H9 (cell line): Measurements from ENCODE around the gene MTFR2. TPM values are rescaled to one million over a fixed set of nuclear protein-coding genes. Genes with fewer than 3 reads are reported as not detected.

Source experiments
- DNase-seq: peaks from one replicate; pipeline ENCODE4 v3.0.0-alpha.2; 2017
- H2AFZ ChIP-seq: one replicate; pipeline ENCODE4 v1.6.1; 2013; ENCODE audit warnings: mild to moderate bottlenecking, low read length, control low read depth, moderate library complexity
- H2AK5ac ChIP-seq: 2 replicates; pipeline ENCODE4 v1.6.1; 2013; ENCODE audit warnings: low read length, control low read depth, mixed read lengths; ENCODE audit not compliant: insufficient read length
- H2BK120ac ChIP-seq: one replicate; pipeline ENCODE4 v1.6.1; 2013; ENCODE audit warnings: low read depth, mild to moderate bottlenecking, low read length, control low read depth, inconsistent platforms; ENCODE audit not compliant: poor library complexity, severe bottlenecking
- H2BK12ac ChIP-seq: 2 replicates; pipeline ENCODE4 v1.6.1; 2013; ENCODE audit warnings: low read length, control low read depth, mixed read lengths, low read depth; ENCODE audit not compliant: insufficient read length
- H2BK15ac ChIP-seq: 2 replicates; pipeline ENCODE4 v1.6.1; 2013; ENCODE audit warnings: low read depth, low read length, control low read depth
- H2BK20ac ChIP-seq: one replicate; pipeline ENCODE4 v1.6.1; 2013; ENCODE audit warnings: low read depth, mild to moderate bottlenecking, low read length, control low read depth, inconsistent platforms; ENCODE audit not compliant: poor library complexity, severe bottlenecking
- H2BK5ac ChIP-seq: 2 replicates; pipeline ENCODE4 v1.6.1; 2013; ENCODE audit warnings: low read length, control low read depth, mixed read lengths; ENCODE audit not compliant: insufficient read length
- H3K14ac ChIP-seq: 2 replicates; pipeline ENCODE4 v1.6.1; 2013; ENCODE audit warnings: low read length, control low read depth; ENCODE audit not compliant: insufficient read depth
- H3K18ac ChIP-seq: 2 replicates; pipeline ENCODE4 v1.6.1; 2013; ENCODE audit warnings: low read depth, mild to moderate bottlenecking, mixed read lengths, low read length, control low read depth; ENCODE audit not compliant: insufficient read length
- H3K23ac ChIP-seq: 2 replicates; pipeline ENCODE4 v1.6.1; 2013; ENCODE audit warnings: low read length, control low read depth, mixed read lengths, low read depth; ENCODE audit not compliant: insufficient read length
- H3K23me2 ChIP-seq: 2 replicates; pipeline ENCODE4 v1.6.1; 2013; ENCODE audit warnings: low read depth, mild to moderate bottlenecking, mixed read lengths, low read length, control low read depth; ENCODE audit not compliant: insufficient read length, poor library complexity, severe bottlenecking
- H3K27ac ChIP-seq: 2 replicates; pipeline ENCODE4 v1.5.1; 2013; ENCODE audit warnings: low read length, control low read depth, mixed read lengths, low read depth; ENCODE audit not compliant: insufficient read length
- H3K27me3 ChIP-seq: 2 replicates; pipeline ENCODE4 v1.6.1; 2013; ENCODE audit warnings: low read length, control low read depth, inconsistent platforms; ENCODE audit not compliant: insufficient read depth
- H3K4ac ChIP-seq: 2 replicates; pipeline ENCODE4 v1.6.1; 2013; ENCODE audit warnings: low read depth, mild to moderate bottlenecking, control low read depth, inconsistent platforms, low read length, moderate library complexity
- H3K4me1 ChIP-seq: 2 replicates; pipeline ENCODE4 v1.6.1; 2013; ENCODE audit warnings: low read length, control low read depth, inconsistent platforms; ENCODE audit not compliant: insufficient read depth
- H3K4me2 ChIP-seq: 2 replicates; pipeline ENCODE4 v1.6.1; 2013; ENCODE audit warnings: low read length, control low read depth, mixed read lengths; ENCODE audit not compliant: insufficient read length, insufficient read depth
- H3K56ac ChIP-seq: 2 replicates; pipeline ENCODE4 v1.6.1; 2013; ENCODE audit warnings: low read depth, mild to moderate bottlenecking, mixed read lengths, low read length, control low read depth; ENCODE audit not compliant: insufficient read length
- H3K79me1 ChIP-seq: 2 replicates; pipeline ENCODE4 v1.6.1; 2013; ENCODE audit warnings: low read depth, mild to moderate bottlenecking, moderate library complexity, low read length, control low read depth, inconsistent platforms; ENCODE audit not compliant: insufficient read depth, poor library complexity, severe bottlenecking
- H3K79me2 ChIP-seq: 2 replicates; pipeline ENCODE4 v1.6.1; 2013; ENCODE audit warnings: low read length, control low read depth, inconsistent platforms; ENCODE audit not compliant: insufficient read depth
- H3K9ac ChIP-seq: 2 replicates; pipeline ENCODE4 v1.6.1; 2013; ENCODE audit warnings: low read length, control low read depth, mixed read lengths; ENCODE audit not compliant: insufficient read length; ENCODE audit errors: extremely low read depth
- H3K9me3 ChIP-seq: one replicate; pipeline ENCODE4 v1.6.1; 2013; ENCODE audit warnings: low read depth, low read length, inconsistent platforms; ENCODE audit not compliant: control insufficient read depth
- H3T11ph ChIP-seq: one replicate; pipeline ENCODE4 v1.6.1; 2013; ENCODE audit warnings: mild to moderate bottlenecking, low read length, control low read depth, inconsistent platforms
- H4K20me1 ChIP-seq: one replicate; pipeline ENCODE4 v1.6.1; 2013; ENCODE audit not compliant: control insufficient read depth, insufficient read length, insufficient read depth
- H4K5ac ChIP-seq: 2 replicates; pipeline ENCODE4 v1.6.1; 2013; ENCODE audit warnings: low read depth, mild to moderate bottlenecking, mixed read lengths, low read length, control low read depth; ENCODE audit not compliant: insufficient read length
- H4K8ac ChIP-seq: replicated peaks from 2 replicates; pipeline ENCODE4 v1.6.1; 2013; ENCODE audit warnings: low read length, control low read depth, mixed read lengths, low read depth; ENCODE audit not compliant: insufficient read length
- H4K91ac ChIP-seq: 2 replicates; pipeline ENCODE4 v1.6.1; 2013; ENCODE audit warnings: low read depth, mild to moderate bottlenecking, moderate library complexity, mixed read lengths, low read length, control low read depth; ENCODE audit not compliant: insufficient read length
- H3K27ac Mint-ChIP-seq, 3 experiments: 2 replicates in 2 of 3; 3 replicates in 1 of 3; pipeline ENCODE4 v1.8.0; 2020 to 2021; ENCODE audit warnings: mixed read lengths in 3 of 3, mild to moderate bottlenecking in 1 of 3, moderate library complexity in 1 of 3
- H3K27me3 Mint-ChIP-seq: 2 replicates; pipeline ENCODE4 v1.8.0; 2021; ENCODE audit warnings: low read depth, mild to moderate bottlenecking, moderate library complexity, mixed read lengths
- H3K36me3 Mint-ChIP-seq, 3 experiments: 2 replicates in 2 of 3; 3 replicates in 1 of 3; pipeline ENCODE4 v1.8.0; 2020 to 2021; ENCODE audit warnings: low read depth in 3 of 3, mixed read lengths in 3 of 3; ENCODE audit not compliant: insufficient read depth in 1 of 3
- H3K4me1 Mint-ChIP-seq, 2 experiments: 2 replicates each; pipeline ENCODE4 v1.8.0; 2020; ENCODE audit warnings: mixed read lengths in 2 of 2
- H3K4me3 Mint-ChIP-seq, 2 experiments: 2 replicates in 1 of 2; 3 replicates in 1 of 2; pipeline ENCODE4 v1.8.0; 2020 to 2021; ENCODE audit warnings: mild to moderate bottlenecking in 2 of 2, mixed read lengths in 2 of 2, moderate library complexity in 1 of 2
- H3K9me3 Mint-ChIP-seq, 2 experiments: 2 replicates in 1 of 2; 3 replicates in 1 of 2; pipeline ENCODE4 v1.8.0; 2020; ENCODE audit warnings: mild to moderate bottlenecking in 2 of 2, mixed read lengths in 2 of 2, moderate library complexity in 1 of 2
- CTCF ChIP-seq: fragments of 200-600 bp; sonication (generic); conservative IDR thresholded peaks from 3 replicates; pipeline ENCODE4 v1.8.0; 2021; ENCODE audit warnings: antibody characterized with exemption, mild to moderate bottlenecking
- WGBS: extraction: QIAGEN DNeasy Blood & Tissue Kit; methylation state at CpG from one replicate; pipeline ENCODE4 v1.1.7; 2013; ENCODE audit warnings: missing lambda C conversion rate, low lambda C conversion rate, mixed read lengths; ENCODE audit not compliant: insufficient read length; ENCODE audit errors: extremely low coverage; 5-methylcytosine and 5-hydroxymethylcytosine counted together
- total RNA-seq: library from RNA; stranded (reverse); gene quantifications from 2 replicates; pipeline ENCODE4 v1.2.1, GENCODE V29; 2021

The MTFR2 gene
- total RNA-seq, 1 experiment from 2014 or later = 11.8 TPM

DNA sequence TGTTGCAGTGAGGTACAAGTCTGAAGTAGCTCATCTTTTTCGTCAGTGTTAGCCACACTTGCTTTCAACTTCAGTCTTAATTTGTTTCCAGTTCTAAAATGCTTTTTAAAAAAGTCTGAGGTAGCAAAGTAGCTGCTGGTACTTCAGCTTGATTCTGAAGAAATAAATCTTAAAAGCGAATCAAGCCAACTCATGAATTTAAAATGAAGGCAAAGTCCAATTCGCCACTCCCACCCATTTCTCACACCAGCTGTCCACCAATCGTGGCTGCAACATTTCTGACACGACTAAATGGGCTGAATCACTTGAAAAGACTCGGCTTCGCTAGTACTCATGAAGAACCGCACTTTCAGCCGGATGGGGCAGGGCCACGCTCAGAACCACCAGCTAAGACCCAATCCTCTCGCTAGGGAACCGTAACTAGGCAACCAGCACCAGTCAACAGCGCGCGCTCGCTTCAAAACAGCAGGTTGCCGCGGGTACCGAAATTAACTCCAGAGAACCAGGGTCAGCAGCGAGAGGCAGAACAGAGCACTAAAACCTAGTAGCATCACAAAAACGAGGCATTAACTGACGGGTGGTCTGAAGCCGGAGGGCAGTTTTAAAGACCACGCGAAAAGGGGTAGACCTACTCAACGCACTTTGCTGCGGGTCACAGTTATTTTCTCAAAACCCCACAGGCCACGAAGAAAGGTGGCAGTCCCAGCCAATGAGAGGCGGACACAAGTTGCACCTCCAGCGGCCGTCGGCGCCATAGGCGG is 38.6 kb upstream of the MTFR2 start:
- peak overlapping the region; percentile 72 for H2BK120ac ChIP-seq
- H3K9ac ChIP-seq = peak overlapping the region; percentile 98
- no peak overlapping the region for H4K8ac ChIP-seq
- H4K91ac ChIP-seq = no peak overlapping the region
- peak; percentile 77 for DNase-seq
- whole genome bisulfite sequencing = no CpG with 5 or more reads among the region's 34 CpGs
- peak overlapping the region; percentile 99 to 100 for H3K4me3 Mint-ChIP-seq
- peak overlapping the region; percentile 92 for H3K18ac ChIP-seq
- H4K20me1 ChIP-seq = no peaks in the 10 kb centered on the region
- H3K4me1 ChIP-seq = no peaks in the 10 kb centered on the region; the same call in 1 of the 2 replicates
- peaks cover 4 to 9% (median 9%) of the 10 kb centered on the region in 3 experiments; a peak in 5 of 7 replicates for H3K36me3 Mint-ChIP-seq
- no peak overlapping the region for H3K56ac ChIP-seq
- peak overlapping the region; percentile 83; the same call in 1 of the 2 replicates for H3K14ac ChIP-seq
- no peak overlapping the region for H2BK12ac ChIP-seq
- peaks cover 0 to 6% of the 10 kb centered on the region in 2 experiments; a peak in 2 of 5 replicates for H3K9me3 Mint-ChIP-seq
- no peak overlapping the region for H2AK5ac ChIP-seq
- H3K27ac ChIP-seq = peak overlapping the region; percentile 92
- no peak overlapping the region for H2AFZ ChIP-seq
- H3K4me2 ChIP-seq = peak overlapping the region; percentile 89
- no peaks in the 10 kb centered on the region for H3K9me3 ChIP-seq
- H2BK5ac ChIP-seq = no peak overlapping the region
- peak overlapping the region; percentile 11; the same call in 1 of the 2 replicates for H3K4ac ChIP-seq
- H3K79me2 ChIP-seq = peaks cover 45% of the 10 kb centered on the region
- H3K79me1 ChIP-seq = no peaks in the 10 kb centered on the region
- no peak overlapping the region for H4K5ac ChIP-seq
- H3K27ac Mint-ChIP-seq = peak overlapping the region; percentile 100
- peak; percentile 41; the same call in 2 of the 3 replicates for TF ChIP-seq CTCF
- no peak overlapping the region for H3T11ph ChIP-seq
- peaks cover 8% of the 10 kb centered on the region for H3K23me2 ChIP-seq
- H3K4me1 Mint-ChIP-seq = peaks cover 35 to 46% of the 10 kb centered on the region in 2 experiments
- peaks cover 2% of the 10 kb centered on the region; the same call in 1 of the 2 replicates for H3K27me3 Mint-ChIP-seq
- no peak overlapping the region for H2BK15ac ChIP-seq
- H3K23ac ChIP-seq = no peak overlapping the region
- H3K27me3 ChIP-seq = no peaks in the 10 kb centered on the region
- H2BK20ac ChIP-seq = no peak overlapping the region
